ENCODE data around the gene CACNA1E.
A peak's percentile ranks its signal among the peaks of the same experiment; 100 is the strongest.

The CACNA1E gene

GRCh38 chr1:181483285-181484195, at the start of gene CACNA1E:
Gene CACNA1E, plus strand, starts transcription at chr1:181483517. Its CDS starts 228 bp downstream, at chr1:181483745.
- DNase-seq = no peak

GRCh38 chr1:181433931-181434330, 49.4 kb upstream of the CACNA1E start:
- no peak for DNase-seq

GRCh38 chr1:181438013-181438412, 45.3 kb upstream of the CACNA1E start:
- DNase-seq = no peak

GRCh38 chr1:181440510-181440909, 42.8 kb upstream of the CACNA1E start:
- DNase-seq = no peak

GRCh38 chr1:181442181-181442525, 41.2 kb upstream of the CACNA1E start:
- no peak for DNase-seq

GRCh38 chr1:181443231-181443853, 40.0 kb upstream of the CACNA1E start:
- DNase-seq = no peak

GRCh38 chr1:181445436-181445835, 37.9 kb upstream of the CACNA1E start:
- no peak for DNase-seq

- DNase-seq = no peak
Observed at GRCh38 chr1:181448461-181448860, 34.9 kb upstream of the CACNA1E start.

- DNase-seq = no peak
Observed at GRCh38 chr1:181451661-181452230, 31.6 kb upstream of the CACNA1E start.

- no peak for DNase-seq
Observed at GRCh38 chr1:181452746-181453145, 30.6 kb upstream of the CACNA1E start.

- no peak for DNase-seq
Observed at GRCh38 chr1:181453541-181454201, 29.6 kb upstream of the CACNA1E start.

- DNase-seq = no peak
Observed at GRCh38 chr1:181456551-181456950, 26.8 kb upstream of the CACNA1E start.

GRCh38 chr1:181458419-181458818, 24.9 kb upstream of the CACNA1E start:
- DNase-seq = no peak

GRCh38 chr1:181459067-181459466, 24.2 kb upstream of the CACNA1E start:
- no peak for DNase-seq

- no peak for DNase-seq
Observed at GRCh38 chr1:181469829-181470228, 13.5 kb upstream of the CACNA1E start.

GRCh38 chr1:181475580-181475979, 7.7 kb upstream of the CACNA1E start:
- no peak for DNase-seq

- DNase-seq = no peak
Observed at GRCh38 chr1:181476581-181476980, 6.7 kb upstream of the CACNA1E start.

- DNase-seq = no peak
Observed at GRCh38 chr1:181478306-181478705, 5.0 kb upstream of the CACNA1E start.

GRCh38 chr1:181479137-181479745, 4.1 kb upstream of the CACNA1E start:
- peak; percentile 6 to 7 for DNase-seq

GRCh38 chr1:181482001-181482430, 1.3 kb upstream of the CACNA1E start:
- DNase-seq = no peak

- DNase-seq = no peak
Observed at GRCh38 chr1:181482521-181483284, 614 bp upstream of the CACNA1E start.

GRCh38 chr1:181484821-181485220, 1.5 kb downstream of the CACNA1E start:
- DNase-seq = no peak
